ENCODE results near the gene FRMPD4. TPM values are rescaled to one million over a fixed set of nuclear protein-coding genes. Genes with fewer than 3 reads are reported as not detected.
"Not testable (repeated sequence)": the region's sequence is repeated elsewhere in the genome, so short reads cannot be mapped to it uniquely, and the experiment has no call there.

Gene FRMPD4
- total and polyA plus RNA-seq, 10 donors: not detected

GRCh38 chrX:12153741-12154140 lies 15.5 kb downstream of the FRMPD4 start:
- intact Hi-C loops (cut with DNase I; ENCODE audit: low total_unique reads): no loop called here
- no peak overlapping the region for H3K4me3 ChIP-seq
- 18 to 44% (median 22%) methylated on average over 1 of the region's 1 CpG for WGBS, 5 donors
- no peaks in the 10 kb centered on the region for H3K4me1 ChIP-seq
- H3K27ac ChIP-seq: no peak overlapping the region
- no peaks in the 10 kb centered on the region for H3K27me3 ChIP-seq (replicated peaks in 1 of 7)
- no peaks in the 10 kb centered on the region for H3K9me3 ChIP-seq
- TF ChIP-seq CTCF (IDR thresholded peaks at IDR 0.05 in 8 of 11, conservative IDR thresholded peaks at IDR 0.05 in 3 of 11) (no peak), POLR2A (IDR thresholded peaks at IDR 0.05) (no peak), POLR2AphosphoS5 (IDR thresholded peaks at IDR 0.05) (no peak)
- DNase-seq: no peak
- no peaks in the 10 kb centered on the region for H3K36me3 ChIP-seq

- H3K9me3 ChIP-seq: no peaks in the 10 kb centered on the region
- H3K27me3 ChIP-seq (replicated peaks in 1 of 7): no peaks in the 10 kb centered on the region
- TF ChIP-seq POLR2A (IDR thresholded peaks at IDR 0.05) (no peak), CTCF (IDR thresholded peaks at IDR 0.05 in 8 of 11, conservative IDR thresholded peaks at IDR 0.05 in 3 of 11) (no peak), POLR2AphosphoS5 (IDR thresholded peaks at IDR 0.05) (no peak)
- no peak for DNase-seq
- no peak overlapping the region for H3K27ac ChIP-seq
- intact Hi-C loops (cut with DNase I; ENCODE audit: low total_unique reads): no loop called here
- WGBS, 5 donors: 49 to 63% (median 56%) methylated on average over 4 of the region's 4 CpGs
- H3K36me3 ChIP-seq: no peaks in the 10 kb centered on the region
- no peak overlapping the region for H3K4me3 ChIP-seq
- no peaks in the 10 kb centered on the region for H3K4me1 ChIP-seq
Observed at GRCh38 chrX:12159799-12160198, 21.5 kb downstream of the FRMPD4 start.

- Histone ChIP-seq H3K27me3 (replicated peaks in 1 of 7) (peaks cover 0 to 2% (median 0%) of the 10 kb centered on the region in 7 donors), H3K4me1 (no peaks in the 10 kb centered on the region), H3K4me3 (no peak overlapping the region), H3K36me3 (no peaks in the 10 kb centered on the region), H3K9me3 (no peaks in the 10 kb centered on the region), H3K27ac (no peak overlapping the region)
- 78 to 96% (median 89%) methylated on average over 2 of the region's 2 CpGs for WGBS, 5 donors
- intact Hi-C loops (cut with DNase I; ENCODE audit: low total_unique reads): no loop called here
- no peak for DNase-seq
- TF ChIP-seq POLR2AphosphoS5 (IDR thresholded peaks at IDR 0.05): no peak
- no peak for TF ChIP-seq CTCF (IDR thresholded peaks at IDR 0.05 in 8 of 11, conservative IDR thresholded peaks at IDR 0.05 in 3 of 11)
- no peak for TF ChIP-seq POLR2A (IDR thresholded peaks at IDR 0.05)
Observed at GRCh38 chrX:12162420-12162819, 24.1 kb downstream of the FRMPD4 start.

GRCh38 chrX:12164180-12164579 lies 25.9 kb downstream of the FRMPD4 start:
- intact Hi-C loops (cut with DNase I; ENCODE audit: low total_unique reads); H3K4me1 ChIP-seq; H3K4me3 ChIP-seq; H3K9me3 ChIP-seq; DNase-seq; H3K36me3 ChIP-seq; H3K27me3 ChIP-seq (replicated peaks in 1 of 7); H3K27ac ChIP-seq: not testable (repeated sequence)
- 88 to 97% (median 93%) methylated on average over 3 of the region's 3 CpGs for WGBS, 5 donors

GRCh38 chrX:12170755-12171154 lies 32.5 kb downstream of the FRMPD4 start:
- 72 to 93% (median 91%) methylated on average over 3 of the region's 3 CpGs for WGBS, 5 donors
- Histone ChIP-seq H3K9me3 (no peaks in the 10 kb centered on the region), H3K4me1 (no peaks in the 10 kb centered on the region), H3K27me3 (replicated peaks in 1 of 7) (peaks cover 0 to 7% (median 0%) of the 10 kb centered on the region in 7 donors), H3K36me3 (no peaks in the 10 kb centered on the region), H3K27ac (no peak overlapping the region), H3K4me3 (no peak overlapping the region)
- intact Hi-C loops (cut with DNase I; ENCODE audit: low total_unique reads): no loop called here
- no peak for DNase-seq
- TF ChIP-seq CTCF (IDR thresholded peaks at IDR 0.05 in 8 of 11, conservative IDR thresholded peaks at IDR 0.05 in 3 of 11): no peak
- no peak for TF ChIP-seq POLR2AphosphoS5 (IDR thresholded peaks at IDR 0.05)
- no peak for TF ChIP-seq POLR2A (IDR thresholded peaks at IDR 0.05)
